MCF 10A (cell line): Measurements from ENCODE around the gene SLITRK2. TPM values are rescaled to one million over a fixed set of nuclear protein-coding genes. Genes with fewer than 3 reads are reported as not detected.

Experiments used
- BruUV-seq: library from RNA; stranded (reverse); fragments of 400-500 nt; replicated peaks from 2 replicates; lab custom pipeline; 2021; lab: Mats Ljungman, UMichigan
- CTCF ChIA-PET: fragments of 300-600 bp; sonication (Branson Sonifier 250); formaldehyde crosslinking; extraction: SDS; loops from one replicate; lab custom pipeline; 2021; ENCODE audit warnings: antibody characterized with exemption, inconsistent platforms; lab: Yijun Ruan, JAX
- POLR2A ChIA-PET: fragments of 300-600, 350-650 bp; sonication (Branson Sonifier 250); formaldehyde crosslinking; extraction: SDS; loops from one replicate; lab custom pipeline; 2020; ENCODE audit warnings: antibody characterized with exemption, inconsistent platforms; lab: Yijun Ruan, JAX
- DNase-seq: peaks from one replicate; pipeline ENCODE4 v3.0.0-alpha.2; 2018; ENCODE audit not compliant: unreplicated experiment
- H3K27ac Mint-ChIP-seq: one replicate; pipeline ENCODE4 v1.8.0; 2022; ENCODE audit warnings: mild to moderate bottlenecking, low read depth, mixed read lengths; ENCODE audit not compliant: unreplicated experiment
- H3K27me3 Mint-ChIP-seq: one replicate; pipeline ENCODE4 v1.8.0; 2022; ENCODE audit warnings: mixed read lengths; ENCODE audit not compliant: insufficient read depth, unreplicated experiment
- H3K36me3 Mint-ChIP-seq: one replicate; pipeline ENCODE4 v1.8.0; 2022; ENCODE audit warnings: mild to moderate bottlenecking, moderate library complexity, mixed read lengths; ENCODE audit not compliant: insufficient read depth, unreplicated experiment
- H3K4me1 Mint-ChIP-seq: one replicate; pipeline ENCODE4 v1.8.0; 2022; ENCODE audit warnings: mixed read lengths; ENCODE audit not compliant: insufficient read depth, unreplicated experiment
- H3K4me3 Mint-ChIP-seq: one replicate; pipeline ENCODE4 v1.8.0; 2022; ENCODE audit warnings: mild to moderate bottlenecking, moderate library complexity, mixed read lengths; ENCODE audit not compliant: unreplicated experiment
- H3K9me3 Mint-ChIP-seq: one replicate; pipeline ENCODE4 v1.8.0; 2022; ENCODE audit warnings: mixed read lengths; ENCODE audit not compliant: unreplicated experiment
- intact Hi-C: fragments of 100-400 bp; cut with micrococcal nuclease; formaldehyde crosslinking; loops from 2 replicates; pipeline ENCODE4 v1.14.1; 2022
- total RNA-seq: library from RNA; stranded (reverse); gene quantifications from 2 replicates; pipeline ENCODE4 v1.2.3, GENCODE V29; 2022
- TF ChIP-seq, protein P1 (sequence below): fragments of 200-600 bp; IDR thresholded peaks from one replicate; pipeline ENCODE4 v1.8.0; 2022; ENCODE audit warnings: antibody characterized with exemption, mild to moderate bottlenecking; ENCODE audit not compliant: unreplicated experiment

The SLITRK2 gene
- total RNA-seq, 1 experiment from 2014 or later, result not detected

DNA sequence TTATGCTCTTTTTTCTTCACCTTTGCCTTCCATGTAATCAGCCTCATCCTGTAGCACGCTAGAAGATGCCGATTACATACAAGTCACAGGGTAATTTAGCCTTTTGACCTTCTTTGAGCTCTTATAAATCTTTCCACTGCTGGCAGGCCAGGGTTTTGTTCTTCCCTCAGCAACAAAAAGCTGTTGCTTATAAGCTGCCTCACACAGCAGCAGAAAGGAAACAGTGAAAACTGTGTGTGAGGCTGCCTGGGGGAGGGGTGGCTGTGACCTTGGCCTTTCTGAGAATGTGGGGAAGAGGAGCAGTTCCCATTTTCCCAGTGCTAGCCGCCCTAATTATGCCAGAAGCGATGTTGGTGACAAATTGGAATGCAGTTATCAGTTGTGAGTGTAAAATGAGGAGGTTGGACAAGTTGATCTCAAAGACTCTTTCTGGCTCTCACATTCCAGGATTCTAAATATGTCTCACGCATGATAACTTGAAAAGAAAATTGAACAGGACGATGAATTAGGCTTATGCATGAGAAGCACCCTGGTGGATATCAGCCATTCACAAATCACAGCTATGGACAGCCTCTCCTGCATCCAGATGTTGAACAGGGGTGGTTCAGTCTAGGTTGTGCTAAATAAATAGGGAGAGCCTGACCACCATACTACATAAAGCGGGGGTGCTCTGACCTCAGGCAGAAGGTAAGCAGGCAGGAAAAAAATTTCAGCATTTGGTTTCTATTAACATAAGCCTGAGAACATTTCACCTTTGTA, 25.7 kb downstream of the SLITRK2 start:
- no TSS peak for BruUV-seq
- TF ChIP-seq, protein P1, sequence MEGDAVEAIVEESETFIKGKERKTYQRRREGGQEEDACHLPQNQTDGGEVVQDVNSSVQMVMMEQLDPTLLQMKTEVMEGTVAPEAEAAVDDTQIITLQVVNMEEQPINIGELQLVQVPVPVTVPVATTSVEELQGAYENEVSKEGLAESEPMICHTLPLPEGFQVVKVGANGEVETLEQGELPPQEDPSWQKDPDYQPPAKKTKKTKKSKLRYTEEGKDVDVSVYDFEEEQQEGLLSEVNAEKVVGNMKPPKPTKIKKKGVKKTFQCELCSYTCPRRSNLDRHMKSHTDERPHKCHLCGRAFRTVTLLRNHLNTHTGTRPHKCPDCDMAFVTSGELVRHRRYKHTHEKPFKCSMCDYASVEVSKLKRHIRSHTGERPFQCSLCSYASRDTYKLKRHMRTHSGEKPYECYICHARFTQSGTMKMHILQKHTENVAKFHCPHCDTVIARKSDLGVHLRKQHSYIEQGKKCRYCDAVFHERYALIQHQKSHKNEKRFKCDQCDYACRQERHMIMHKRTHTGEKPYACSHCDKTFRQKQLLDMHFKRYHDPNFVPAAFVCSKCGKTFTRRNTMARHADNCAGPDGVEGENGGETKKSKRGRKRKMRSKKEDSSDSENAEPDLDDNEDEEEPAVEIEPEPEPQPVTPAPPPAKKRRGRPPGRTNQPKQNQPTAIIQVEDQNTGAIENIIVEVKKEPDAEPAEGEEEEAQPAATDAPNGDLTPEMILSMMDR, result no peak
- Mint-ChIP-seq H3K4me1 (no peaks in the 10 kb centered on the region), H3K4me3 (no peak overlapping the region), H3K36me3 (no peaks in the 10 kb centered on the region), H3K9me3 (no peaks in the 10 kb centered on the region), H3K27me3 (no peaks in the 10 kb centered on the region), H3K27ac (no peak overlapping the region)
- ChIA-PET CTCF (interaction anchor here (0.6 to 1.1 kb wide), 3 partner anchors 19 to 1961 kb away, joined by 3 read pairs; no protein-coding TSS in a partner anchor), POLR2A (interaction anchor here (0.7 kb wide), 1 partner anchor 277 kb away, joined by 3 read pairs; no protein-coding TSS in a partner anchor)
- intact Hi-C loops, result no loop called here
- no peak for DNase-seq

DNA sequence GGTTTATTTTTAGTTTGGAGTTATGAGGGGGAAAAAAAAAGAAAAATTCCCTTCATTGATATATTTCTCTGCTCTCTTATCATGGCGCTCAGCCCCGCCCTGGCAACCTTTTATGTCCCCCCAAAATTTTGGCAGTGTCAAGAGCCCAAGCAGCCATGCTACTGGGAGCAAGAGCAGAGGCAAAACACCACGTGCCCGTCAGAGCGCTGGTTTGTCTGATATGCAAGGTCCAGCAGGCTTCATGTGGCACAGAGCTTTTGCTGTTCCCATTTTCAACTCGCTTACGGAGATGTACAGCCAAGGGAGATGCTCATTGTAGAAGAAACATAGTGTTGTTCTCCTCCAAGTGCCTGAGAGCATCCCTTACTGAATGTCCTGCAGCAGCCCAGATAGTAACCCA, 27.3 kb downstream of the SLITRK2 start:
- Mint-ChIP-seq H3K4me3 (no peak overlapping the region), H3K27ac (no peak overlapping the region), H3K4me1 (no peaks in the 10 kb centered on the region), H3K9me3 (no peaks in the 10 kb centered on the region), H3K36me3 (no peaks in the 10 kb centered on the region), H3K27me3 (no peaks in the 10 kb centered on the region)
- POLR2A ChIA-PET, result no interaction called here
- TF ChIP-seq, protein P1, result no peak
- CTCF ChIA-PET, result no interaction called here
- no peak for DNase-seq
- BruUV-seq, result no TSS peak
- intact Hi-C loops, result no loop called here

DNA sequence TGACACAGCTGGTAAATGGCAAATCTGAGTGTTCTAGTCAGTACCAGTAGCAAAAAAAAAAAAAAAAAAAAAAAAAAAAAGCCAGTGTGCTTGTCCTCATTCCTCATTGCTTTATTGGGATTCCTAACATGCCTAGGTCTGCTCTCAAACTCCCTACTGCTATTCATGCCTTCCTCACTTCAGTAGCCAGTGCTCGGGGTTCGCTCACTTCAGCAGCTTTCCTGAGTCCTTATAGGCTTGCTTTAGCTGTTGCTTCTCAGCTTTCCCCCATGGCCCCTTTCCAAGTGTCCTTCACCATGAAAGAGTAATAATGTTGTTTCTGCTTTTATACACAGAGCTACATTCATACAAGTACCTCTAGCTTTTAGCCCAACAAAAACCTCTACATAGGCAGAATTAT, 30.8 kb downstream of the SLITRK2 start:
- POLR2A ChIA-PET, result no interaction called here
- CTCF ChIA-PET, result interaction anchor here (0.6 to 0.7 kb wide), 3 partner anchors 17 to 1628 kb away, joined by 3 read pairs; no protein-coding TSS in a partner anchor
- no peaks in the 10 kb centered on the region for H3K4me1 Mint-ChIP-seq
- H3K27ac Mint-ChIP-seq, result no peak overlapping the region
- no peaks in the 10 kb centered on the region for H3K27me3 Mint-ChIP-seq
- intact Hi-C loops, result no loop called here
- DNase-seq, result no peak
- no peaks in the 10 kb centered on the region for H3K9me3 Mint-ChIP-seq
- TF ChIP-seq, protein P1, result no peak
- no TSS peak for BruUV-seq
- no peak overlapping the region for H3K4me3 Mint-ChIP-seq
- H3K36me3 Mint-ChIP-seq, result no peaks in the 10 kb centered on the region

DNA sequence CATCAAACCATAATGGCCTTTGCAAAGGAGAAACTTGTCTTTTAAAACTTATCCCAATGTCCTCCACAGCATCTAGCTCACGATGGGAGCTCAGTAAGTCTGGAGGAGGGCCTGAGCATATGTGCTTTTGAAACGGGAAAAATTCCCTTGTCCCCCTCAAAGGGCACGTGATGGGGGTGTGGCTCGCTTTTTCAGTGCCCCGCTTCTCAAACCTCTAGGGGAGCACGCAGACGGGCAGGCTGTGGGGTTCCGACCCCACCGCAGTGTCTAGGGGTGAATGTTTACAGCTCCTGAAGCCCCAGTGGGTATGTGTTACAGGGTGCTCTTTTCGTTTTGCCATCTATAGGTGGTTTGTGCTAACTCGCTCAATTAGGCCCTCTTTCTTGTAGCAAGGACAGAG, 31.2 kb downstream of the SLITRK2 start:
- Mint-ChIP-seq H3K27ac (no peak overlapping the region), H3K4me3 (no peak overlapping the region), H3K36me3 (no peaks in the 10 kb centered on the region), H3K9me3 (no peaks in the 10 kb centered on the region), H3K4me1 (no peaks in the 10 kb centered on the region), H3K27me3 (no peaks in the 10 kb centered on the region)
- TF ChIP-seq, protein P1, result no peak
- DNase-seq, result no peak
- ChIA-PET CTCF (interaction anchor here (0.7 kb wide), 1 partner anchor 1627 kb away, joined by 3 read pairs; no protein-coding TSS in a partner anchor), POLR2A (no interaction called here)
- intact Hi-C loops, result no loop called here
- no TSS peak for BruUV-seq
